H9 (cell line): Measurements from ENCODE around the gene GRB10. TPM values are rescaled to one million over a fixed set of nuclear protein-coding genes. Genes with fewer than 3 reads are reported as not detected.

Experiments
- DNase-seq: peaks from one replicate; pipeline ENCODE4 v3.0.0-alpha.2; 2017
- H2AFZ ChIP-seq: one replicate; pipeline ENCODE4 v1.6.1; 2013; ENCODE audit warnings: mild to moderate bottlenecking, low read length, control low read depth, moderate library complexity
- H2AK5ac ChIP-seq: 2 replicates; pipeline ENCODE4 v1.6.1; 2013; ENCODE audit warnings: low read length, control low read depth, mixed read lengths; ENCODE audit not compliant: insufficient read length
- H2BK120ac ChIP-seq: one replicate; pipeline ENCODE4 v1.6.1; 2013; ENCODE audit warnings: low read depth, mild to moderate bottlenecking, low read length, control low read depth, inconsistent platforms; ENCODE audit not compliant: poor library complexity, severe bottlenecking
- H2BK12ac ChIP-seq: 2 replicates; pipeline ENCODE4 v1.6.1; 2013; ENCODE audit warnings: low read length, control low read depth, mixed read lengths, low read depth; ENCODE audit not compliant: insufficient read length
- H2BK15ac ChIP-seq: 2 replicates; pipeline ENCODE4 v1.6.1; 2013; ENCODE audit warnings: low read depth, low read length, control low read depth
- H2BK20ac ChIP-seq: one replicate; pipeline ENCODE4 v1.6.1; 2013; ENCODE audit warnings: low read depth, mild to moderate bottlenecking, low read length, control low read depth, inconsistent platforms; ENCODE audit not compliant: poor library complexity, severe bottlenecking
- H2BK5ac ChIP-seq: 2 replicates; pipeline ENCODE4 v1.6.1; 2013; ENCODE audit warnings: low read length, control low read depth, mixed read lengths; ENCODE audit not compliant: insufficient read length
- H3K14ac ChIP-seq: 2 replicates; pipeline ENCODE4 v1.6.1; 2013; ENCODE audit warnings: low read length, control low read depth; ENCODE audit not compliant: insufficient read depth
- H3K18ac ChIP-seq: 2 replicates; pipeline ENCODE4 v1.6.1; 2013; ENCODE audit warnings: low read depth, mild to moderate bottlenecking, mixed read lengths, low read length, control low read depth; ENCODE audit not compliant: insufficient read length
- H3K23ac ChIP-seq: 2 replicates; pipeline ENCODE4 v1.6.1; 2013; ENCODE audit warnings: low read length, control low read depth, mixed read lengths, low read depth; ENCODE audit not compliant: insufficient read length
- H3K23me2 ChIP-seq: 2 replicates; pipeline ENCODE4 v1.6.1; 2013; ENCODE audit warnings: low read depth, mild to moderate bottlenecking, mixed read lengths, low read length, control low read depth; ENCODE audit not compliant: insufficient read length, poor library complexity, severe bottlenecking
- H3K27ac ChIP-seq: 2 replicates; pipeline ENCODE4 v1.5.1; 2013; ENCODE audit warnings: low read length, control low read depth, mixed read lengths, low read depth; ENCODE audit not compliant: insufficient read length
- H3K27me3 ChIP-seq: 2 replicates; pipeline ENCODE4 v1.6.1; 2013; ENCODE audit warnings: low read length, control low read depth, inconsistent platforms; ENCODE audit not compliant: insufficient read depth
- H3K4ac ChIP-seq: 2 replicates; pipeline ENCODE4 v1.6.1; 2013; ENCODE audit warnings: low read depth, mild to moderate bottlenecking, control low read depth, inconsistent platforms, low read length, moderate library complexity
- H3K4me1 ChIP-seq: 2 replicates; pipeline ENCODE4 v1.6.1; 2013; ENCODE audit warnings: low read length, control low read depth, inconsistent platforms; ENCODE audit not compliant: insufficient read depth
- H3K4me2 ChIP-seq: 2 replicates; pipeline ENCODE4 v1.6.1; 2013; ENCODE audit warnings: low read length, control low read depth, mixed read lengths; ENCODE audit not compliant: insufficient read length, insufficient read depth
- H3K56ac ChIP-seq: 2 replicates; pipeline ENCODE4 v1.6.1; 2013; ENCODE audit warnings: low read depth, mild to moderate bottlenecking, mixed read lengths, low read length, control low read depth; ENCODE audit not compliant: insufficient read length
- H3K79me1 ChIP-seq: 2 replicates; pipeline ENCODE4 v1.6.1; 2013; ENCODE audit warnings: low read depth, mild to moderate bottlenecking, moderate library complexity, low read length, control low read depth, inconsistent platforms; ENCODE audit not compliant: insufficient read depth, poor library complexity, severe bottlenecking
- H3K79me2 ChIP-seq: 2 replicates; pipeline ENCODE4 v1.6.1; 2013; ENCODE audit warnings: low read length, control low read depth, inconsistent platforms; ENCODE audit not compliant: insufficient read depth
- H3K9ac ChIP-seq: 2 replicates; pipeline ENCODE4 v1.6.1; 2013; ENCODE audit warnings: low read length, control low read depth, mixed read lengths; ENCODE audit not compliant: insufficient read length; ENCODE audit errors: extremely low read depth
- H3K9me3 ChIP-seq: one replicate; pipeline ENCODE4 v1.6.1; 2013; ENCODE audit warnings: low read depth, low read length, inconsistent platforms; ENCODE audit not compliant: control insufficient read depth
- H3T11ph ChIP-seq: one replicate; pipeline ENCODE4 v1.6.1; 2013; ENCODE audit warnings: mild to moderate bottlenecking, low read length, control low read depth, inconsistent platforms
- H4K20me1 ChIP-seq: one replicate; pipeline ENCODE4 v1.6.1; 2013; ENCODE audit not compliant: control insufficient read depth, insufficient read length, insufficient read depth
- H4K5ac ChIP-seq: 2 replicates; pipeline ENCODE4 v1.6.1; 2013; ENCODE audit warnings: low read depth, mild to moderate bottlenecking, mixed read lengths, low read length, control low read depth; ENCODE audit not compliant: insufficient read length
- H4K8ac ChIP-seq: replicated peaks from 2 replicates; pipeline ENCODE4 v1.6.1; 2013; ENCODE audit warnings: low read length, control low read depth, mixed read lengths, low read depth; ENCODE audit not compliant: insufficient read length
- H4K91ac ChIP-seq: 2 replicates; pipeline ENCODE4 v1.6.1; 2013; ENCODE audit warnings: low read depth, mild to moderate bottlenecking, moderate library complexity, mixed read lengths, low read length, control low read depth; ENCODE audit not compliant: insufficient read length
- H3K27ac Mint-ChIP-seq, 3 experiments: 2 replicates in 2 of 3; 3 replicates in 1 of 3; pipeline ENCODE4 v1.8.0; 2020 to 2021; ENCODE audit warnings: mixed read lengths in 3 of 3, mild to moderate bottlenecking in 1 of 3, moderate library complexity in 1 of 3
- H3K27me3 Mint-ChIP-seq: 2 replicates; pipeline ENCODE4 v1.8.0; 2021; ENCODE audit warnings: low read depth, mild to moderate bottlenecking, moderate library complexity, mixed read lengths
- H3K36me3 Mint-ChIP-seq, 3 experiments: 2 replicates in 2 of 3; 3 replicates in 1 of 3; pipeline ENCODE4 v1.8.0; 2020 to 2021; ENCODE audit warnings: low read depth in 3 of 3, mixed read lengths in 3 of 3; ENCODE audit not compliant: insufficient read depth in 1 of 3
- H3K4me1 Mint-ChIP-seq, 2 experiments: 2 replicates each; pipeline ENCODE4 v1.8.0; 2020; ENCODE audit warnings: mixed read lengths in 2 of 2
- H3K4me3 Mint-ChIP-seq, 2 experiments: 2 replicates in 1 of 2; 3 replicates in 1 of 2; pipeline ENCODE4 v1.8.0; 2020 to 2021; ENCODE audit warnings: mild to moderate bottlenecking in 2 of 2, mixed read lengths in 2 of 2, moderate library complexity in 1 of 2
- H3K9me3 Mint-ChIP-seq, 2 experiments: 2 replicates in 1 of 2; 3 replicates in 1 of 2; pipeline ENCODE4 v1.8.0; 2020; ENCODE audit warnings: mild to moderate bottlenecking in 2 of 2, mixed read lengths in 2 of 2, moderate library complexity in 1 of 2
- WGBS: extraction: QIAGEN DNeasy Blood & Tissue Kit; methylation state at CpG from one replicate; pipeline ENCODE4 v1.1.7; 2013; ENCODE audit warnings: missing lambda C conversion rate, low lambda C conversion rate, mixed read lengths; ENCODE audit not compliant: insufficient read length; ENCODE audit errors: extremely low coverage; 5-methylcytosine and 5-hydroxymethylcytosine counted together
- total RNA-seq: library from RNA; stranded (reverse); gene quantifications from 2 replicates; pipeline ENCODE4 v1.2.1, GENCODE V29; 2021
- TF ChIP-seq, protein P1 (sequence below): fragments of 200-600 bp; sonication (generic); conservative IDR thresholded peaks from 3 replicates; pipeline ENCODE4 v1.8.0; 2021; ENCODE audit warnings: antibody characterized with exemption, mild to moderate bottlenecking

The GRB10 gene
- total RNA-seq, 1 experiment from 2014 or later, result 108 TPM

DNA sequence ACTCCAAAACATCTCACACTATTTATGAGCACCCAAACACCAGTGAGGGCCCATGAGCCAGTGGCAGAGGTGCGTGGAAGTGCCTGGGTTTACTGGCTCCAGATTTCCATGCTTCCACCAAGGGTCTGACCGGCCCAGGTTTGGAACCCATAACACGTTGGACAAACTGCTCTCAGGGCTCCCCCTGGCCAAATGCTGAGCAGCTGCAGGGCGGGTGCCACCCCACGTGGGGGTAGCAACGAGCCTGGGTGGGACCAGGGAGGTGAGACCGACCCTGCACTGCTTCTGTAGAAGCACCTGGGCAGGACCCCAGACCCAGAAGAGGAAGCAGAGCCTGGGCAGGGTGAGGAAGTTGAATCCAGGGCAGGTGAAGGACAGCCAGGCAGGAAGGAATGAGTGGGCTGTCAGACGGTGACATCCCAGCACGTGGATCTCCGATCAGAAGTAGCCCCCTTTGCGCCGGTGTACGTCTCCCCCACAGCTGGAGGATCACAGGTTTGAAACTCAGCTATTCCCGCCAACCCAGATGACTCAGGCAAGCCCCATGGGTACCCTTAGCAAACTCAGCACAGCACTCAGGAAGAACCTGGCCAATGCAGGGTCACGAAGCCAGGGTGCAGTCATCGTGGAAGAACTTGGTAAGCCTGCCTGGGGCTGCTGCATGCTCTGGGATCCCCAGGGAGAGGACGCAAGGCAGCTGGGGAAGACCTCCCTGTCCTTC, 117.1 kb downstream of the GRB10 start:
- Histone ChIP-seq H3K27me3 (no peaks in the 10 kb centered on the region), H3K56ac (no peak overlapping the region), H2BK120ac (no peak overlapping the region), H2AK5ac (no peak overlapping the region), H3K4me1 (no peaks in the 10 kb centered on the region), H3K9me3 (no peaks in the 10 kb centered on the region), H2AFZ (no peak overlapping the region), H3K27ac (no peak overlapping the region), H4K8ac (no peak overlapping the region), H3K4me2 (no peak overlapping the region), H3K23me2 (no peaks in the 10 kb centered on the region), H3K79me1 (no peaks in the 10 kb centered on the region), H4K91ac (no peak overlapping the region), H2BK15ac (no peak overlapping the region), H4K20me1 (no peaks in the 10 kb centered on the region), H3K18ac (no peak overlapping the region), H3T11ph (no peak overlapping the region), H2BK20ac (no peak overlapping the region), H4K5ac (no peak overlapping the region), H3K9ac (no peak overlapping the region), H2BK12ac (no peak overlapping the region), H3K4ac (no peak overlapping the region), H2BK5ac (no peak overlapping the region), H3K23ac (no peak overlapping the region), H3K14ac (no peak overlapping the region), H3K79me2 (peaks cover 1% of the 10 kb centered on the region; the same call in 1 of the 2 replicates)
- TF ChIP-seq, protein P1, sequence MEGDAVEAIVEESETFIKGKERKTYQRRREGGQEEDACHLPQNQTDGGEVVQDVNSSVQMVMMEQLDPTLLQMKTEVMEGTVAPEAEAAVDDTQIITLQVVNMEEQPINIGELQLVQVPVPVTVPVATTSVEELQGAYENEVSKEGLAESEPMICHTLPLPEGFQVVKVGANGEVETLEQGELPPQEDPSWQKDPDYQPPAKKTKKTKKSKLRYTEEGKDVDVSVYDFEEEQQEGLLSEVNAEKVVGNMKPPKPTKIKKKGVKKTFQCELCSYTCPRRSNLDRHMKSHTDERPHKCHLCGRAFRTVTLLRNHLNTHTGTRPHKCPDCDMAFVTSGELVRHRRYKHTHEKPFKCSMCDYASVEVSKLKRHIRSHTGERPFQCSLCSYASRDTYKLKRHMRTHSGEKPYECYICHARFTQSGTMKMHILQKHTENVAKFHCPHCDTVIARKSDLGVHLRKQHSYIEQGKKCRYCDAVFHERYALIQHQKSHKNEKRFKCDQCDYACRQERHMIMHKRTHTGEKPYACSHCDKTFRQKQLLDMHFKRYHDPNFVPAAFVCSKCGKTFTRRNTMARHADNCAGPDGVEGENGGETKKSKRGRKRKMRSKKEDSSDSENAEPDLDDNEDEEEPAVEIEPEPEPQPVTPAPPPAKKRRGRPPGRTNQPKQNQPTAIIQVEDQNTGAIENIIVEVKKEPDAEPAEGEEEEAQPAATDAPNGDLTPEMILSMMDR, result no peak
- H3K4me1 Mint-ChIP-seq, result no peaks in the 10 kb centered on the region; a peak in 1 of 4 replicates
- no peaks in the 10 kb centered on the region for H3K27me3 Mint-ChIP-seq
- DNase-seq, result no peak
- H3K4me3 Mint-ChIP-seq, result no peak overlapping the region
- H3K27ac Mint-ChIP-seq, result no peak overlapping the region; a peak in 1 of 7 replicates
- H3K36me3 Mint-ChIP-seq, result peaks cover 12 to 74% (median 53%) of the 10 kb centered on the region in 3 experiments
- WGBS, result no CpG with 5 or more reads among the region's 17 CpGs
- peaks cover 0 to 3% of the 10 kb centered on the region in 2 experiments; a peak in 1 of 5 replicates for H3K9me3 Mint-ChIP-seq
